Activated CD8-positive, alpha-beta memory T cell treated with anti-CD3 and anti-CD28 coated beads, Interleukin-2, amount 10 ng/mL, durations not matched to agents 7 days and 5 days (primary cell): ENCODE data around the gene CDC42SE2. TPM values are rescaled to one million over a fixed set of nuclear protein-coding genes. Genes with fewer than 3 reads are reported as not detected.
A peak's percentile ranks its signal among the peaks of the same experiment; 100 is the strongest.

Source experiments
- ATAC-seq: fragments of 150-1000 bp; cut with Tn5 transposase; one replicate; pipeline ENCODE4 v1.10.0; 2021; ENCODE audit warnings: moderate library complexity
- CTCF ChIA-PET: fragments of 350-600 bp; sonication (Branson Sonifier 250); formaldehyde crosslinking; loops from one replicate; lab custom pipeline; 2021; ENCODE audit warnings: antibody characterized with exemption; lab: Charles Lee
- DNase-seq: peaks from one replicate; pipeline ENCODE4 v3.0.0-alpha.2; 2020
- H3K27ac Mint-ChIP-seq: one replicate; pipeline ENCODE4 v1.8.0; 2021; ENCODE audit warnings: mild to moderate bottlenecking, mixed read lengths
- H3K27me3 Mint-ChIP-seq: one replicate; pipeline ENCODE4 v1.8.0; 2021; ENCODE audit warnings: mixed read lengths
- H3K36me3 Mint-ChIP-seq: one replicate; pipeline ENCODE4 v1.8.0; 2021; ENCODE audit warnings: mild to moderate bottlenecking, mixed read lengths
- H3K4me1 Mint-ChIP-seq: one replicate; pipeline ENCODE4 v1.8.0; 2021; ENCODE audit warnings: mixed read lengths
- H3K4me3 Mint-ChIP-seq: one replicate; pipeline ENCODE4 v1.8.0; 2021; ENCODE audit warnings: mild to moderate bottlenecking, moderate library complexity, mixed read lengths
- H3K9me3 Mint-ChIP-seq: one replicate; pipeline ENCODE4 v1.8.0; 2022; ENCODE audit warnings: low read depth, mixed read lengths
- total RNA-seq, 2 experiments: library from RNA; stranded (reverse); gene quantifications; one replicate each; pipeline ENCODE4 v1.2.3, GENCODE V29; 2021

Gene CDC42SE2
- total RNA-seq, 2 experiments from 2014 or later, result 118 to 149 TPM

GRCh38 chr5:131423056-131423455, 159.2 kb downstream of the CDC42SE2 start:
- H3K4me1 Mint-ChIP-seq, result peaks cover 17% of the 10 kb centered on the region
- H3K27me3 Mint-ChIP-seq, result no peaks in the 10 kb centered on the region
- DNase-seq (no peak), ATAC-seq (peak; percentile 30)
- H3K4me3 Mint-ChIP-seq, result no peak overlapping the region
- no peak overlapping the region for H3K27ac Mint-ChIP-seq
- H3K36me3 Mint-ChIP-seq, result peaks cover 20% of the 10 kb centered on the region
- CTCF ChIA-PET, result interaction anchor here (0.6 to 4.1 kb wide), 14 partner anchors 9 to 912 kb away, joined by 3 to 28 read pairs (median 3); no protein-coding TSS in a partner anchor
- H3K9me3 Mint-ChIP-seq, result no peaks in the 10 kb centered on the region

DNA sequence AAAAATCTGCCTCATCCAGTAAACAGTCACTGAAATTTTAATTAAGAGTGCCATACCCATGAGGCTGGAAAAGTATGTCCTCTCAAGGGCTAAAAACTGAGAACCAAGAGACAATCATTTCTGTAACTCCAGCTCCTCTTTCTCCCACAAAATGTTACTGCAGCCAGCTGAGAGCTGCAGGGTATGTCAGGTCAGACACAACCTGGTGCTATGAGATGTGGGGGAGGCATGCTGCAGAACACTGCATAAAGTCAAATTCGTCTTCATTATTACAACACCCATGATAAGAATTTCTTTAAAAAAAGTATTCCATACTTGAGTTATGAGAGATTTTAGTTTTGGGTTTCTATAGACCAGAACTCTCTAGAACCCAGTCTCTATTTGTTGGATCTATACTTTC, 162.2 kb downstream of the CDC42SE2 start:
- Mint-ChIP-seq H3K27me3 (no peaks in the 10 kb centered on the region), H3K4me1 (peaks cover 7% of the 10 kb centered on the region), H3K4me3 (no peak overlapping the region), H3K9me3 (no peaks in the 10 kb centered on the region), H3K27ac (no peak overlapping the region), H3K36me3 (peaks cover 33% of the 10 kb centered on the region)
- ATAC-seq (no peak), DNase-seq (no peak)
- CTCF ChIA-PET, result interaction anchor here (0.6 to 1.5 kb wide), 3 partner anchors 12 to 204 kb away, joined by 3 to 4 read pairs (median 4); no protein-coding TSS in a partner anchor

DNA sequence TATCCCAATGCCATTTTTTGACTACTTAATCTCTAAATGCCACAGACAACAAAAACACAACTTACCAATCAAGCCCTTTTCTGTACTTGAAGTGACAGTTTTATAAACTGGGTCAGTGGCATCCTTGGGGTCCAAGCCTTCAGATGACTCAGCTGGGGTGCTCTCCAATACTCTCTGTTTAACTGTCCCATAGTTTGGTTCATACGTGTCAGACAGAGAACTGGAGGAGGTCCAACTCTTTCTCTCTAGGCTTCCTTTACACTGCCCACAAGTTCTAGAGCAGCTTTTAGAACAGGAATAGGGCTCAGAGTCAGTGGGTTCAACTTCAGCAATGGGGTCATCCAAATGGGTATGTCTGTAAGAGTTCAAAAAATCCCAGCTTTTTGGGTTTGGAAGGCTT, 166.9 kb downstream of the CDC42SE2 start:
- no peaks in the 10 kb centered on the region for H3K27me3 Mint-ChIP-seq
- CTCF ChIA-PET, result interaction anchor here (1.4 kb wide), 1 partner anchor 17 kb away, joined by 3 read pairs; no protein-coding TSS in a partner anchor
- no peak overlapping the region for H3K27ac Mint-ChIP-seq
- H3K4me1 Mint-ChIP-seq, result peaks cover 7% of the 10 kb centered on the region
- DNase-seq (no peak), ATAC-seq (no peak)
- H3K9me3 Mint-ChIP-seq, result no peaks in the 10 kb centered on the region
- H3K4me3 Mint-ChIP-seq, result no peak overlapping the region
- H3K36me3 Mint-ChIP-seq, result peaks cover 53% of the 10 kb centered on the region

DNA sequence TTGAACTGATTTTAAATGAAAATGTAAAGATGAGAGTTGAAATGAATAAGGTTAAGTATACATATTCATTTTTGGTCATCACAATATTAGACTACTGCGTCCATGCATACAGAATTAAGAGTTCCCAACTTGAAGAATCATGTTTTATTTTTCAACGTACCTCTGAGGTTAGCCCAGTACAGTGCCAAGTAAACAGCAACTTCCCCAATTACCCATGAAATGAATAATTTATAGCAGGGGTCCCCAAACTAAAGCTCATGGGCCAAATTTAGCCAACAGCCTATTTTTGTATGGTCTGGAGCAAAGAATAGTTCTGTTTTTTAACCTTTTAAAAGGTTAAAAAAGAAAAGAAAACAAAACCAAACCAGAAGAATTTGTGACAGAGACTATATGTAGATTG, 167.9 kb downstream of the CDC42SE2 start:
- H3K36me3 Mint-ChIP-seq, result peaks cover 54% of the 10 kb centered on the region
- no peak overlapping the region for H3K27ac Mint-ChIP-seq
- ATAC-seq, result no peak
- CTCF ChIA-PET, result interaction anchor here (1.1 to 1.4 kb wide), 2 partner anchors 16 to 158 kb away, joined by 3 read pairs; no protein-coding TSS in a partner anchor
- no peaks in the 10 kb centered on the region for H3K9me3 Mint-ChIP-seq
- H3K27me3 Mint-ChIP-seq, result no peaks in the 10 kb centered on the region
- H3K4me1 Mint-ChIP-seq, result peaks cover 4% of the 10 kb centered on the region
- no peak overlapping the region for H3K4me3 Mint-ChIP-seq
- DNase-seq, result no peak

- ATAC-seq (no peak), DNase-seq (no peak)
- H3K9me3 Mint-ChIP-seq, result no peaks in the 10 kb centered on the region
- H3K27me3 Mint-ChIP-seq, result no peaks in the 10 kb centered on the region
- H3K4me1 Mint-ChIP-seq, result peaks cover 2% of the 10 kb centered on the region
- CTCF ChIA-PET, result no interaction called here
- H3K36me3 Mint-ChIP-seq, result peaks cover 51% of the 10 kb centered on the region
- H3K27ac Mint-ChIP-seq, result no peak overlapping the region
- H3K4me3 Mint-ChIP-seq, result no peak overlapping the region
Observed at GRCh38 chr5:131433109-131433508, 169.3 kb downstream of the CDC42SE2 start.

DNA sequence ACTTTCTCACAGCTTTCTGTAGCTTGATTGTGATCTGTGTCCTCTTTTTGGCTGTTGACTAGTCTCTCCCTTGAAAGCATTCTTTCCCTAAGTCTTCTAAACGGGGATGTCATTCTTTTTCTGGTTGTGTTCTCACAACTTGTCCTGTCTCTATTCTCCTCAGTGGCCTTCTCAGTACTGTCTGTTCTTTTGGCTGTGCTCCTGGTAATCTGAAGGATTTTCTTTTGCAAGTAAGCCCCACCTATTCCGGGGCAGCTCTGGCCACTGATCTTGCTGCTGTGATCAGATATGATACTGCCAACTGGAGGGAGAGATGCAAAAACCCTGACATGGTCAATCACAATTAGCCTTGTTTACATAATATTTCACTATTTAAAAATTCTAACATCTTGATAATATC, 172.2 kb downstream of the CDC42SE2 start:
- no peak for DNase-seq
- Mint-ChIP-seq H3K4me1 (peaks cover 2% of the 10 kb centered on the region), H3K4me3 (no peak overlapping the region), H3K9me3 (no peaks in the 10 kb centered on the region), H3K27ac (no peak overlapping the region), H3K36me3 (peaks cover 51% of the 10 kb centered on the region), H3K27me3 (no peaks in the 10 kb centered on the region)
- ATAC-seq, result no peak
- CTCF ChIA-PET, result no interaction called here

- ATAC-seq (no peak), DNase-seq (no peak)
- CTCF ChIA-PET, result interaction anchor here (0.6 to 0.9 kb wide), 2 partner anchors 13 to 931 kb away, joined by 3 read pairs; no protein-coding TSS in a partner anchor
- H3K27ac Mint-ChIP-seq, result no peak overlapping the region
- H3K4me3 Mint-ChIP-seq, result no peak overlapping the region
- H3K4me1 Mint-ChIP-seq, result peaks cover 2% of the 10 kb centered on the region
- no peaks in the 10 kb centered on the region for H3K9me3 Mint-ChIP-seq
- H3K27me3 Mint-ChIP-seq, result no peaks in the 10 kb centered on the region
- H3K36me3 Mint-ChIP-seq, result peaks cover 45% of the 10 kb centered on the region
Observed at GRCh38 chr5:131441184-131441583, 177.3 kb downstream of the CDC42SE2 start.

Other genes starting within 250 kb of the CDC42SE2 start
- gene HINT1, start 98.8 kb upstream of the CDC42SE2 start, total RNA-seq, result 100 to 1,000 TPM; 261 to 288 TPM
- 10 to 100 TPM; 12.2 to 15.4 TPM for gene LYRM7, start 93.1 kb upstream of the CDC42SE2 start, total RNA-seq